HEK293 (cell line): Measurements from ENCODE around the gene CRYBA2.

Experiments
- CTCF ChIA-PET: fragments of 350-600 bp; formaldehyde crosslinking; extraction: SDS; loops from one replicate; lab custom pipeline; 2021; ENCODE audit warnings: antibody characterized with exemption; lab: Yijun Ruan, JAX
- POLR2A ChIA-PET: fragments of 300-600 bp; formaldehyde crosslinking; extraction: SDS; loops from one replicate; lab custom pipeline; 2020; ENCODE audit warnings: antibody characterized with exemption, inconsistent platforms; lab: Yijun Ruan, JAX
- H3K27ac ChIP-seq: fragments of 200-500 bp; sonication (Bioruptor generic); 2 replicates; pipeline ENCODE4 v1.5.1; 2014; ENCODE audit warnings: low read depth, low read length, control low read depth, inconsistent platforms; ENCODE audit errors: extremely low read depth
- H3K36me3 ChIP-seq, 2 experiments: fragments of 200-500 bp in 1 of 2; sonication (Bioruptor generic) in 1 of 2; 1 replicate in 1 of 2; 2 replicates in 1 of 2; pipeline ENCODE4 v1.5.1; 2014 to 2017; ENCODE audit warnings: inconsistent platforms in 2 of 2, low read length in 2 of 2; ENCODE audit not compliant: control insufficient read depth in 2 of 2, insufficient read depth in 1 of 2
- H3K4me1 ChIP-seq: fragments of 200-500 bp; sonication (Bioruptor generic); 2 replicates; pipeline ENCODE4 v1.5.1; 2014; ENCODE audit warnings: mild to moderate bottlenecking, low read length, inconsistent platforms; ENCODE audit not compliant: control insufficient read depth, insufficient read depth
- H3K4me3 ChIP-seq: 2 replicates; pipeline ENCODE4 v1.5.1; 2011; ENCODE audit warnings: low read depth, mild to moderate bottlenecking, control low read depth, low read length, moderate library complexity
- H3K9me3 ChIP-seq: fragments of 200-500 bp; sonication (Bioruptor generic); 2 replicates; pipeline ENCODE4 v1.5.1; 2014; ENCODE audit warnings: low read depth, low read length, inconsistent platforms; ENCODE audit not compliant: control insufficient read depth, insufficient read depth
- TRIM28 ChIP-seq: IDR thresholded peaks from 2 replicates; pipeline ENCODE4 v1.6.1; 2011; ENCODE audit warnings: low read length, control low read depth, borderline replicate concordance
- ZBTB1 ChIP-seq: fragments of 450-650 bp; formaldehyde crosslinking; IDR thresholded peaks from 2 replicates; pipeline ENCODE4 v1.5.1; 2016; ENCODE audit warnings: missing biosample characterization, missing genetic modification characterization
- ZBTB10 ChIP-seq: fragments of 450-650 bp; formaldehyde crosslinking; IDR thresholded peaks from 2 replicates; pipeline ENCODE4 v1.5.1; 2016; ENCODE audit warnings: missing biosample characterization, missing genetic modification characterization
- ZBTB49 ChIP-seq: fragments of 450-650 bp; formaldehyde crosslinking; IDR thresholded peaks from 2 replicates; pipeline ENCODE4 v1.5.1; 2016; ENCODE audit warnings: missing biosample characterization, missing genetic modification characterization, low read depth
- ZBTB8A ChIP-seq: fragments of 450-650 bp; formaldehyde crosslinking; IDR thresholded peaks from 2 replicates; pipeline ENCODE4 v1.5.1; 2016; ENCODE audit warnings: missing biosample characterization, missing genetic modification characterization
- ZFP3 ChIP-seq: fragments of 450-650 bp; formaldehyde crosslinking; IDR thresholded peaks from 2 replicates; pipeline ENCODE4 v1.5.1; 2016; ENCODE audit warnings: low read depth, missing biosample characterization, missing genetic modification characterization
- ZIC2 ChIP-seq: fragments of 450-650 bp; formaldehyde crosslinking; IDR thresholded peaks from 2 replicates; pipeline ENCODE4 v1.5.1; 2016; ENCODE audit warnings: missing biosample characterization, missing genetic modification characterization
- ZNF146 ChIP-seq: fragments of 450-650 bp; formaldehyde crosslinking; IDR thresholded peaks from 2 replicates; pipeline ENCODE4 v1.5.1; 2016; ENCODE audit warnings: missing biosample characterization, missing genetic modification characterization
- ZNF16 ChIP-seq: fragments of 450-650 bp; formaldehyde crosslinking; IDR thresholded peaks from 2 replicates; pipeline ENCODE4 v1.5.1; 2016; ENCODE audit warnings: low read depth, missing biosample characterization, missing genetic modification characterization
- ZNF513 ChIP-seq: fragments of 450-650 bp; IDR thresholded peaks from 2 replicates; pipeline ENCODE4 v1.5.1; 2018; ENCODE audit warnings: missing biosample characterization, missing genetic modification characterization
- ZNF707 ChIP-seq: fragments of 450-650 bp; formaldehyde crosslinking; IDR thresholded peaks from 2 replicates; pipeline ENCODE4 v1.5.1; 2016; ENCODE audit warnings: missing biosample characterization, missing genetic modification characterization
- ZNF777 ChIP-seq: fragments of 450-650 bp; formaldehyde crosslinking; IDR thresholded peaks from 2 replicates; pipeline ENCODE4 v1.5.1; 2017; ENCODE audit warnings: missing biosample characterization, missing genetic modification characterization, borderline replicate concordance
- TF ChIP-seq, protein P1 (sequence below): fragments of 450-650 bp; formaldehyde crosslinking; IDR thresholded peaks from 2 replicates; pipeline ENCODE4 v1.5.1; 2016; ENCODE audit warnings: missing biosample characterization, missing genetic modification characterization
- TF ChIP-seq, protein P2 (sequence below): fragments of 450-650 bp; formaldehyde crosslinking; IDR thresholded peaks from 2 replicates; pipeline ENCODE4 v1.5.1; 2016; ENCODE audit warnings: missing biosample characterization, missing genetic modification characterization, borderline replicate concordance

Gene CRYBA2

DNA sequence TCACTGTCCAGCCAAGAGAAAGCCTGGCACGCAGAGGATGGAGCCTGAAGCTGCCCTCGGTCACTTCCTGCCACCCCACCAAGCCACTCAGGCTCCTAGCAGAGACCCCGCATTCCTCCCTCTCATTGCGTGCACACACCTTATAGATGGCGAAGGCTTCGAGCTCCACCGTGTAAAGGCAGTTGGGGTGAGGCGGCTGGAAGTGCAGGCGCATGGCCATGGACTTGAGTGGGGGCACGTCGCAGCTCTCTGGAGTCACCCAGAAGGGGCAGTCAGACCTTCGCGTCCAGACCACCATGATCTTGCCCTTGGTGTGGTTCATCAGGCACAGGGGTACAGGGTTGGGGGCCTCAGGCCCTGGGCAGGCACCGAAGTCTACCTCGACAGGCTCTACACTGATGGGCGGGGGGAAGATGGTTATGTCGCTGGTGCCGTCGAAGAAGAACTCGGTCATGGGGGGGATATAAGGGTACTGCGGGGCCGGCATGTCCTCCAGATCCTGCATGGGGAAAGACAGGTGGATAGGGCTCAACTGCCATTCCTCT, 34.4 kb upstream of the CRYBA2 start:
- TF ChIP-seq ZNF777 (tag by site-specific recombination) (no peak), TRIM28 (no peak), ZBTB1 (tag by site-specific recombination) (no peak), ZIC2 (tag by site-specific recombination) (no peak), ZNF146 (tag by site-specific recombination) (no peak), ZBTB8A (no peak), ZNF16 (tag by site-specific recombination) (no peak), ZBTB10 (tag by site-specific recombination) (no peak), ZFP3 (no peak), ZNF707 (no peak), ZNF513 (tag by site-specific recombination) (no peak), ZBTB49 (no peak)
- TF ChIP-seq, protein P1, sequence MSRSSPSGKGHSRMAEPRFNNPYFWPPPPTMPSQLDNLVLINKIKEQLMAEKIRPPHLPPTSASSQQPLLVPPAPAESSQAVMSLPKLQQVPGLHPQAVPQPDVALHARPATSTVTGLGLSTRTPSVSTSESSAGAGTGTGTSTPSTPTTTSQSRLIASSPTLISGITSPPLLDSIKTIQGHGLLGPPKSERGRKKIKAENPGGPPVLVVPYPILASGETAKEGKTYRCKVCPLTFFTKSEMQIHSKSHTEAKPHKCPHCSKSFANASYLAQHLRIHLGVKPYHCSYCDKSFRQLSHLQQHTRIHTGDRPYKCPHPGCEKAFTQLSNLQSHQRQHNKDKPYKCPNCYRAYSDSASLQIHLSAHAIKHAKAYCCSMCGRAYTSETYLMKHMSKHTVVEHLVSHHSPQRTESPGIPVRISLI (tag by site-specific recombination), result no peak
- TF ChIP-seq, protein P2, sequence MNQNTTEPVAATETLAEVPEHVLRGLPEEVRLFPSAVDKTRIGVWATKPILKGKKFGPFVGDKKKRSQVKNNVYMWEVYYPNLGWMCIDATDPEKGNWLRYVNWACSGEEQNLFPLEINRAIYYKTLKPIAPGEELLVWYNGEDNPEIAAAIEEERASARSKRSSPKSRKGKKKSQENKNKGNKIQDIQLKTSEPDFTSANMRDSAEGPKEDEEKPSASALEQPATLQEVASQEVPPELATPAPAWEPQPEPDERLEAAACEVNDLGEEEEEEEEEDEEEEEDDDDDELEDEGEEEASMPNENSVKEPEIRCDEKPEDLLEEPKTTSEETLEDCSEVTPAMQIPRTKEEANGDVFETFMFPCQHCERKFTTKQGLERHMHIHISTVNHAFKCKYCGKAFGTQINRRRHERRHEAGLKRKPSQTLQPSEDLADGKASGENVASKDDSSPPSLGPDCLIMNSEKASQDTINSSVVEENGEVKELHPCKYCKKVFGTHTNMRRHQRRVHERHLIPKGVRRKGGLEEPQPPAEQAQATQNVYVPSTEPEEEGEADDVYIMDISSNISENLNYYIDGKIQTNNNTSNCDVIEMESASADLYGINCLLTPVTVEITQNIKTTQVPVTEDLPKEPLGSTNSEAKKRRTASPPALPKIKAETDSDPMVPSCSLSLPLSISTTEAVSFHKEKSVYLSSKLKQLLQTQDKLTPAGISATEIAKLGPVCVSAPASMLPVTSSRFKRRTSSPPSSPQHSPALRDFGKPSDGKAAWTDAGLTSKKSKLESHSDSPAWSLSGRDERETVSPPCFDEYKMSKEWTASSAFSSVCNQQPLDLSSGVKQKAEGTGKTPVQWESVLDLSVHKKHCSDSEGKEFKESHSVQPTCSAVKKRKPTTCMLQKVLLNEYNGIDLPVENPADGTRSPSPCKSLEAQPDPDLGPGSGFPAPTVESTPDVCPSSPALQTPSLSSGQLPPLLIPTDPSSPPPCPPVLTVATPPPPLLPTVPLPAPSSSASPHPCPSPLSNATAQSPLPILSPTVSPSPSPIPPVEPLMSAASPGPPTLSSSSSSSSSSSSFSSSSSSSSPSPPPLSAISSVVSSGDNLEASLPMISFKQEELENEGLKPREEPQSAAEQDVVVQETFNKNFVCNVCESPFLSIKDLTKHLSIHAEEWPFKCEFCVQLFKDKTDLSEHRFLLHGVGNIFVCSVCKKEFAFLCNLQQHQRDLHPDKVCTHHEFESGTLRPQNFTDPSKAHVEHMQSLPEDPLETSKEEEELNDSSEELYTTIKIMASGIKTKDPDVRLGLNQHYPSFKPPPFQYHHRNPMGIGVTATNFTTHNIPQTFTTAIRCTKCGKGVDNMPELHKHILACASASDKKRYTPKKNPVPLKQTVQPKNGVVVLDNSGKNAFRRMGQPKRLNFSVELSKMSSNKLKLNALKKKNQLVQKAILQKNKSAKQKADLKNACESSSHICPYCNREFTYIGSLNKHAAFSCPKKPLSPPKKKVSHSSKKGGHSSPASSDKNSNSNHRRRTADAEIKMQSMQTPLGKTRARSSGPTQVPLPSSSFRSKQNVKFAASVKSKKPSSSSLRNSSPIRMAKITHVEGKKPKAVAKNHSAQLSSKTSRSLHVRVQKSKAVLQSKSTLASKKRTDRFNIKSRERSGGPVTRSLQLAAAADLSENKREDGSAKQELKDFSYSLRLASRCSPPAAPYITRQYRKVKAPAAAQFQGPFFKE (tag by site-specific recombination), result no peak
- Histone ChIP-seq H3K4me3 (no peak overlapping the region), H3K9me3 (no peaks in the 10 kb centered on the region), H3K27ac (no peak overlapping the region), H3K36me3 (no peaks in the 10 kb centered on the region), H3K4me1 (no peaks in the 10 kb centered on the region)
- POLR2A ChIA-PET, result no interaction called here
- CTCF ChIA-PET, result interaction anchor here (0.6 to 4.6 kb wide), 9 partner anchors 16 to 147 kb away, joined by 3 to 119 read pairs (median 6); no protein-coding TSS in a partner anchor
